Measurements from ENCODE around the gene LGR6. TPM values are rescaled to one million over a fixed set of nuclear protein-coding genes. Genes with fewer than 3 reads are reported as not detected.

The LGR6 gene
- total and polyA plus RNA-seq, 10 of the 15 experiments (the other 5 are each of a cell fraction or from before 2014, with no cell fraction given) = not detected

DNA sequence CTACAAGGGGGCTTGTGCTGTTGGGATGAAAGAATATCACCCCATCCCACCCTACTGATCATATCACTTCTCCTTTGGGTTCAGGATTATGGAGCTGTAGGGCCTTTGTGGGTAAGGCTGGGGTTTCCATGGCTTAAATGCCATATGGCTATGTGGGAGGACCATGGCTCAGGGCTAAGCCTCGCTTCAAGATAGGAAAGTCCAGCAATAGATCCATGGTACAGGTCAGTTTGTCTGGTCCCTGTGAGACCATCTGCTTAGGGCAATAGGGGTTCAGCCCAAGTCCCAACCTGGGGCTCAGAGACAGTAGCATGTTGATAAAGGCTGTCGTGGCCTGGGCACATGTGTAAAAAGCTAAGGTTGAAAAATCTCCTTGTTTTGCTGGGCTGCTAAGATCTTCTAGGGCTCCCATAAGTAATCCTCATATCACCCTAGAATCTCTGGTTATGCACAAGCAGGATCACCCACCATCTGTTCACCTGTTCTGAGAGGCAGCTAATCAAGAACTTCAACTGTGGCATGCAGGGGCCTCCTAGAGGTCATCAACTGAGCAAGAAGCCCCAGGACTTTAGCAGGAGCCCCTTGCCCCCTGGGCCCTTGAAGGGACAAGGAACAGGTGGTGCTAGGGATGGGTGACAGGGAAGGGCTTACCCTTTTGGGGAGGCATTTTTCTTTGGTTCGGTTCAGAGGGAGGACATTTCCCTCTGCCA, 81.6 kb downstream of the LGR6 start (continued):
- TF ChIP-seq EGR1 (IDR thresholded peaks at IDR 0.05; ENCODE audit: borderline replicate concordance in 1 of 2, low read depth in 2 of 2, low read length in 2 of 2) = no peak
- TF ChIP-seq POU2F2 (IDR thresholded peaks at IDR 0.05; ENCODE audit: borderline replicate concordance, low read depth, low read length) = no peak
- no peak for TF ChIP-seq CEBPZ (IDR thresholded peaks at IDR 0.05; ENCODE audit: low read depth, low read length)
- TF ChIP-seq RBBP5 (conservative IDR thresholded peaks at IDR 0.05) = no peak
- no peak for TF ChIP-seq TCF12 (IDR thresholded peaks at IDR 0.05; ENCODE audit: low read depth, low read length)
- no peak for TF ChIP-seq CHD4 (IDR thresholded peaks at IDR 0.05)
- TF ChIP-seq ATF7 (IDR thresholded peaks at IDR 0.05; ENCODE audit: low read depth) = no peak
- TF ChIP-seq PRDM15 (CRISPR knock-in tag; IDR thresholded peaks at IDR 0.05) = no peak
- no peak for TF ChIP-seq ASH2L (IDR thresholded peaks at IDR 0.05; ENCODE audit: borderline replicate concordance, low read depth)
- TF ChIP-seq KDM1A (IDR thresholded peaks at IDR 0.05; ENCODE audit: borderline replicate concordance) = no peak
